ENCODE results near the gene RNF32.

DNA sequence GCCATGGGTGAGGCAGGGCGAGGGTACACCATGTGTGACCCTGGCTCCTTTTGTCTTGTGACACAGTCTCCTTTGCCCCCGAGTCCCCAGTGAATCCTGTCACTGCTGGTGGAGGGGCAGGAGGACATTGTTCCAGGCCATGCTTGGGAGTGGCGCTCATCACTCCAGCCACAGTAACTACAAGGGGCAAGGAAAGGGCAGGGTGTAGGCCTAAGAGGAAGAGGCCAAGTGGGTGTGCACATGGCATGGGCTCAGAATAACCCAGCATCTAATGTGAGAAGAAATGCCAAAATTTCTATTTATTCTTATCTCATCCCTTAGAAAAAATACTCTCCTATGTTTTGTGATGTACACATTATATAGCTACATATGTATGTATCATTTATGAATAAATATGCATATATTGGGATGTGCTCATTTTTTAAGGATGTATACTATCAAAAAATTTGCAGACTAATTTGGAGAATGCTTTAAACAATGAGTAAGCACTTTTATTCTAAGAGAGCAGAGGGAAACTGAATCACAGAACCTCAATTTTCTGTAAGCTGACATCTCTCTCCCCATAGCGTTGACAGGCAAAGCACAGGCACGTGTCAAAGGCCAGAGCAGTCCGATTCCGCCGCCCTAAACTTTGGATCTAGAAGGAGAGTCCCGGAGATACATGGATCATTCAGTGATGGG lies 36.9 kb downstream of the RNF32 start:
- TF ChIP-seq, protein P1, sequence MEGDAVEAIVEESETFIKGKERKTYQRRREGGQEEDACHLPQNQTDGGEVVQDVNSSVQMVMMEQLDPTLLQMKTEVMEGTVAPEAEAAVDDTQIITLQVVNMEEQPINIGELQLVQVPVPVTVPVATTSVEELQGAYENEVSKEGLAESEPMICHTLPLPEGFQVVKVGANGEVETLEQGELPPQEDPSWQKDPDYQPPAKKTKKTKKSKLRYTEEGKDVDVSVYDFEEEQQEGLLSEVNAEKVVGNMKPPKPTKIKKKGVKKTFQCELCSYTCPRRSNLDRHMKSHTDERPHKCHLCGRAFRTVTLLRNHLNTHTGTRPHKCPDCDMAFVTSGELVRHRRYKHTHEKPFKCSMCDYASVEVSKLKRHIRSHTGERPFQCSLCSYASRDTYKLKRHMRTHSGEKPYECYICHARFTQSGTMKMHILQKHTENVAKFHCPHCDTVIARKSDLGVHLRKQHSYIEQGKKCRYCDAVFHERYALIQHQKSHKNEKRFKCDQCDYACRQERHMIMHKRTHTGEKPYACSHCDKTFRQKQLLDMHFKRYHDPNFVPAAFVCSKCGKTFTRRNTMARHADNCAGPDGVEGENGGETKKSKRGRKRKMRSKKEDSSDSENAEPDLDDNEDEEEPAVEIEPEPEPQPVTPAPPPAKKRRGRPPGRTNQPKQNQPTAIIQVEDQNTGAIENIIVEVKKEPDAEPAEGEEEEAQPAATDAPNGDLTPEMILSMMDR (IDR thresholded peaks at IDR 0.05; ENCODE audit: low read depth, low read length): no peak
- TF ChIP-seq EZH2phosphoT487 (IDR thresholded peaks at IDR 0.05; ENCODE audit: low read depth): no peak
